GM19351 (cell line): ENCODE measurements around the gene CA9.

Source experiments
- ATAC-seq: cut with Tn5 transposase; IDR thresholded peaks from one replicate; pipeline ENCODE4 v1.9.1; 2021; ENCODE audit warnings: mild to moderate bottlenecking, moderate library complexity; ENCODE audit not compliant: unreplicated experiment

The CA9 gene

DNA sequence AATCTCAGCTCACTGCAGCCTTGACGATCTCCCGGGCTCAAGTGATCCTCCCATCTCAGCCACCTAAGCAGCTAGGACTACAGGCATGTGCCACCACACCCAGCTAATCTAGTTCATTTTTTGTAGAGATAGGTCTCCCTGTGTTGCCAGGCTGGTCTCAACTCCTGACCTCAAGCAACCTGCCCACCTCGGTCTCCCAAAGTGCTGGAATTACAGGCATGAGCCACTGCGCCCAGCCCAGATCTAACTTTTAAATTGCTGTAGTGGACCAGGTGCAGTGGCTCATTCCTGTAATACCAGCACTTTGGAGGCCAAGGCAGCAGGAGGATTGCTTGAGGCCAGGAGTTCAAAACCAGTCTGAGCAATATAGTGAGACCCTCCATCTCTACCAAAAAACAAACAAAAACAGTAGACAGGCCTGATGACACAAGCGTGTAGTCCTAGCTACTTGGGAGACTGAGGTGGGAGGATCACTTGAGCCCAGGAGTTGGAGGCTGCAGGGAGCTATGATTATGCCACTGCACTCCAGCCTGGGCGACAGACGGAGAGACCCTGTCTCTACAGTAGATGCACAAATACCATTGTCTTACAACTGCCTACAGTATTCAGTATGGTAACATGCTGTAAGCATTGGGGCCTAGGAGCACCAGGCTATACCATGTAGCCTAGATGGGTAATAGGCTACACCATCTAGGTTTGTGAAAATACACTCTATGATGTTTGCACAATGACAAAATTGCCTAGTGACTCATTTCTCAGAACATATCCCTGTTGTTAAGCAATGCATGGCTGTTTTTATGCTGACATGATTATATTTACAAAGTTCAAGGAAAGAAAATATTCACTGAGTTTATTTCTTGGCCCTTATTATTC lies 21.5 kb upstream of the CA9 start:
- ATAC-seq = no peak

DNA sequence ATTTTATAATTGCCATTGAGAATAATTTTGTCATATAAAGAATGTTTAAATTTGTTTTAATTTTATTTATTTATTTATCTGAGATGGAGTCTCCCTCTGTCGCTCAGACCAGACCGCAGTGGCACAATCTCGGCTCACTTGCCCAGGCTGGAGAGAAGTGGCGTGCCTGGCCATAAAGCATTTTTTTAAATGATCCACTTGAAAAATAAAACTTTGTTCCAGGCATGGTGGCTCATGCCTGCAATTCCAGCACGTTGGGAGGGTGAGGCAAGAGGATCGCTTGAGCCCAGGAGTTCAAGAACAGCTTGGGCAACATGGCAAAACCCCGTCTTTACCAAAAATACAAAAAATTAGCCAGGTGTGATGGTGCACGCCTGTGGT lies 20.9 kb upstream of the CA9 start:
- ATAC-seq = no peak

DNA sequence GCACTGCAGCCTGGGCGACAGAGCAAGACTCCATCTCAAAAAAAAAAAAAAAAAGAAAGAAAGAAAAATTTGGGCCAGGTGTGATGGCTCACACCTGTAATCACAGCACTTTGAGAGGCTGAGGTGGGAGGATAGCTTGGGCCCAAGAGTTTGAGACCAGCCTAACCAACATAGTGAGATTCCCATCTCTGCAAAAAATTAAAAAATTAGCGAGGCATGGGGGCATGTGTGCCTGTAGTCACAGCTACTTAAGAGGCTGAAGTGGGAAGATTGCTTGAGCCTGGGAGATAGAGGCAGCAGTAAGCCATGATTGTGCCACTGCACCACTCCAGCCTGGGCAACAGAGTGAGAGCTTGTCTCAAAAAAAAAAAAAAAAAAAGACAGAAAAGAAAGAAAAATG lies 20.1 kb upstream of the CA9 start:
- no peak for ATAC-seq

DNA sequence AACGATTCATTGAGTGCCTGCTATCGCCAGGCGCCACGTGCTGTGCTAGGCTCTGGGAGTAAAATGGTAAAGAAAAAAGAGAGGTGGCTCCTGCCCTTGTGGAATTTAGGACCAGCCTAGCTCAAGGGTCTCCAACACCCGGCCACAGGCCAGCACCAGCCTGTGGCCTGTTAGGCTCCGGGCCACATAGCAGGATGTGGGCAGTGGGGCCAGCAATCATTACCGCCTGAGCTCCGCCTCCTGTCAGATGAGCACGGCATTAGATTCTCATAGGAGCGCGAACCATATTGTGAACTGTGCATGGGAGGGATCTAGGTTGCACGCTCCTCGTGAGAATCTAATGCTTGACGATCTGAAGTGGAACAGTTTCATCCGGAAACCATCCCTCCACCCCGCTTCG lies 17.4 kb upstream of the CA9 start:
- no peak for ATAC-seq

DNA sequence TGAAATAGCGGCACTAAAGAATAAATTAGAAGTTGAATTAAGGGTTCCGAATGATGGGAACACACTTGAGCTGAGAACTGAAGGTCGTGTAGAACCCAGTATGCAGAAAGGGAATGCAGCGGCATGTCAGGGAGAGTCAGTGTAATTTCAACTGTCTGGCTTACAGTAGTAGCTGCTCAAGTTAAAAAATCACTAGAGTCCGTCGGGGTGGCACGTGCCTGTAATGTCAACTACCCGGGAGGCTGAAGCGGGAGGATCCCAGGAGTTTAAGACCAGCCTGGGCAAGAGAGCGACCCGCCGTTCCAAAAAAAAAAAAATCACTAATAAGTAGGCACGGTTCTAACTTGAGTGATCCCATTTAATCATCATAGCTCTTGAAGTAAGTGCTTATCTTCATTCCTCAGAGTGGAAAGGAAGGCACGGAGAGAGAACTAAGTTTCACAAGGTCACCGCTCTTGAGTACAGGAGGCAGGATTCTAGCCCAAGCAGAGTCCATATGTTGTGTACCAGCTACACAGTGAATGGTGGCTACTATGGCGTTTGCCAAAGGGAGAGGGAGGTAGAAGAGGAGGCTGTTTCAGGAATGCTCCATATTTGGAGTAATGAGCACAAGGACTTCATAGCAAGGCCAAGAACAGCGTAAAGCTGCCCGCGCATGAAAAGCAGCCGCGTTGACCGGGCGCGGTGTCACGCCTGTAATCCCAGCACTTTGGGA lies 16.7 kb upstream of the CA9 start:
- ATAC-seq = no peak

DNA sequence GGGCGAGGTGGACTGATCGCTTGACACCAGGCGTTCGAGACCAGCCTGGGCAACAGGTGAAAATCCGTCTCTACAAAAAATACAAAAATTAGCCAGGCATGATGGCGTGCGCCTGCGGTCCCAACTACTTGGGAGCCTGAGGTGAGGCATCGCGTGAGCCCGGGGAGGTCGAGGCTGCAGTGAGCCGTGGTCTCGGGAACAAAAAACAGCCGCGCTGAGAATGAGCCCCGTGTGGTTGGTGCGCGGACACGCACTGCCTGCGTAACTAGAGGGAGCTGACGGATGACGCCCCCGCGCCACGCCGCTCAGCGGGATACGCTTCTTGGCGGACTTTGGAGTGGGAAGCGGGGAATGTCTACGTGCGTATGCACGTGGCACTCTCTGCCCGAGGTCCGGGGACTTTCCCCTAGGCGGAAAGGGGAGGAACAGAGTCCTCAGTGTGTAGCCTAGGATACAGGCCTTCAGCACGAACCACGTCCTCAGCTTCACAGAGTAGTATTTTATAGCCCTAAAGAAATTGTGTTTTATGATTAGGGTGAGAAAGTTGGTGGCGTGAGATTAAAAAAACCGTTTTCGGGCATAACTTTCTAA lies 16.1 kb upstream of the CA9 start, which contains the start of gene RMRP:
RMRP (minus strand) TSS at position 474 of the 591 bp plus-strand sequence.
- ATAC-seq = peak; percentile 82

DNA sequence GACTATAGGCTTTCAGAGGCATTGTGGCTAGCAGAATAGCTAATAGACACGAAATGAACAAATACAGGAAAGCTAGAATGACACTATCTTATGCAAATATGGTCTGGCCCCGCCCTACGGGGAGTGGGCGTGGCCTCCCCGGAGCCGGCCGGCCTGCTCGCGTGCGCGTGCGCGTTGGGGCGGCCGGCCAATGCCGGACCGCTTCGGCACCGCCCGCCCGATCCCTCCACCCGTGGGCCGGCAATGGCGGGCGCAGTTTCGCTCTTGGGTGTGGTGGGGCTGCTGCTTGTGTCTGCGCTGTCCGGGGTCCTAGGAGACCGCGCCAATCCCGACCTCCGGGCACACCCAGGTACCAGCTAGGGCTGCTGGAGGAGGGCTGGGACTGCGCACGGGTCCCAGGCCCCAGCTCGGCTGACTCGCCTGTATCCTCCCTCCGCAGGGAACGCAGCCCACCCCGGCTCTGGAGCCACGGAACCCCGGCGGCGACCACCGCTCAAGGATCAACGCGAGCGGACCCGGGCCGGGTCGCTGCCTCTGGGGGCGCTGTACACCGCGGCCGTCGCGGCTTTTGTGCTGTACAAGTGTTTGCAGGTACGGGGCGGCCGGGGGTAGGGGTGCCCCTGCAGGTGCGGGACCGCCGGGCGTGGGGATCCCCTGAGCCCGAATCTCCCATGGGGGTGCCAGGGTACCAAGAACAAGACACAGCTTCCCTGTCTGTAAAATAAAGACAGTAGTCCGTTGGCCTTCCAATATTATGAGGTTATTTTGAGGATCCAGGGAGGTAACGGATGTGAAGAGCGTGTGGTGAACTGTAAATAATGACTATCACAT lies 15.4 kb upstream of the CA9 start, which contains the start of gene CCDC107:
CCDC107 (plus strand) TSS at position 156 of the 831 bp plus-strand sequence; CDS start at position 244, 88 bp downstream.
- ATAC-seq = peak; percentile 64

DNA sequence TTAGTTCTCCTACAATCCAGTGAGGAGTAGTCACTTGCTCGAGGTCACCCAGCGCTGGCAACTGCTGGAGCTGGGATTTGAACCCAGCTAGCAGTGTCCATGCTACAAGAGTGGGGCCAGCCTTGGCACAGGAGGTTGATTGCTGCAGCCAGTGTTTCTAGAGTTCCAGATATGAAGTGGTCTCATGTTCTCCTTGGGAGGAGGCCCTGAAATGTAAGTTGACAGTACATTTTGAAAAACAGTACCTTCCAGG lies 14.8 kb upstream of the CA9 start:
- no peak for ATAC-seq

DNA sequence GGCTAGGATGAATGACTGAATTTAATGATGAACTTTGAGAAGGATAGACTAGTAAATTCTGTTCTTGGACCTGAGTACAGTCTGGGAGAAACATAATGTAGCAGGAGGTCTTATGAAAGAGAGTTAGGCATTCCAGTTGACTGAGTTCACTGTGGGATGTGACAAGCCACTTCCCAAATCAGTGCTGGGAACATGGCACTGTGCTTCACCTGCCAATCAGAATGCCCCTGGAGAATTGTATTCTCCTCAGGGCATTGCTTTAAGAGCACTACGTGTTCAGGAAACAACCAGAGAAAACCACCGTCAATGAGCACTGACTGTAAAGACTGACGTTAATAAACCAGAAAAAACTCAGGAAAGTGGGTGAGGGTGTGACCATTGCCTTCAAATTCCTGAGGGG lies 14.4 kb upstream of the CA9 start:
- no peak for ATAC-seq

DNA sequence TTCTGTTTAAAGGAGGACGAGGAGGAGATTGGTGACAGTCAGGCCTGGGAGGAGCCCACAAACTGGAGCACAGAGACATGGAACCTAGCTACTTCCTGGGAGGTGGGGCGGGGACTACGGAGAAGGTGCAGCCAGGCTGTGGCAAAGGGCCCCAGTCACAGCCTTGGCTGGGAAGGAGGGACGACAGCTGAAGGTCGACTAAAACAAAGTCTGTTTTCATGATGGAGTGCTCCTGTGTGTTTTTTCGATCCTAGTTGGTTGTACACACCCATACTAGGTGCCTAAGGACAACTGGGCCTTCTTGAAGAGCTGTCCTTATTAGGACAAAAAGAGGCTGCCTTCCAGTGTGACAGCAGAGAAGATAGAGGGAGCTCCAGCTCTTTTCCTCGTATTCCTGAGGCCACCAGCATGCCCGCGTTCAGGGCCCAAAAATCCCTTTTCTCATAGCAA lies 12.7 kb upstream of the CA9 start:
- ATAC-seq = no peak

DNA sequence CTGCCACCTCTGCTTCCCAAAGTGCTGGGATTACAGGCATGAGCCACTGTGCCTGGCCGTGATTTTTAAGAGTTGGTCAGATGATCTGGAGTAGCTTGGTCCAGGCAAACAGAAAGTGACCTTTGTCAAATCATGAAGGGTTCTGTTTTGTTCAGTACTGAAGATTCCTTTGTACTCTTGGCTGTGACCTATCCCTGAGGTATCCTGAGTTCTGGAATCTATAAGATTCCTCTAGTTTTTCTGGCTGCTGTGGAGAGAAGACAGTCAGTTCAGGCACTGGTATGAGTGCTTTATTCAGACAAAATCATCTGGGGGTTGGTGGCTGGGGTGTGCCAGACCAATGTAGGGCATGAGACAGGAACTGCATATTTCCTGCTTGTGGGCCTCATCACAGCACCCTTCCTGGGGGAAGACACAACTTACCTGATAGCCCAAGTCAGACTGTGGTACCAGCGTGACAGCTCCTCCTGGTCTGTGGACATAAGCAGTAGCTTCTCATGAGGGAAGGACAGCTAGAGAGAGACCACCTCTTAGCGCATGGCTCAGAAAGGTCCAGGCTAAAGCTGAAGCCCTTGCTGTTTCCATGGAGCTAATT lies 11.9 kb upstream of the CA9 start:
- no peak for ATAC-seq

DNA sequence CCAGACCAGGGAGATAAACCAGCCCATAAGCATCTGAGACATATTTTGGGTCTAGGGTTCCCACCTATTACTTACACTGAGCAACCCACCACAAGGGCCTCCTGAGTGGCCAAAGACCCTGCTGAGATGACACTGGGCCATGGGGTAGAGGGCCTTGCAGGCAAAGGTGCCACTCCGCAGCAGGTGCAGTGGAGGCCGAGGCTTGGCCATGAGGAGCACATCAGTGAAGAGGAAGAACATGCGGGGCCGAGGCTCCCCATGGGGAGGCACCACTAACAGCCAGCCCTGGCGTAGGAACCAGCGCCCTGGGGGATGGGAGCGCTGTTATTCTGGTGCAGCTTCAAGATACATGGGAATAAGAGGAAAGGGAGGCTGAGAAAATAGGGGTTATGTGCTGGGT lies 11.3 kb upstream of the CA9 start:
- ATAC-seq = no peak

DNA sequence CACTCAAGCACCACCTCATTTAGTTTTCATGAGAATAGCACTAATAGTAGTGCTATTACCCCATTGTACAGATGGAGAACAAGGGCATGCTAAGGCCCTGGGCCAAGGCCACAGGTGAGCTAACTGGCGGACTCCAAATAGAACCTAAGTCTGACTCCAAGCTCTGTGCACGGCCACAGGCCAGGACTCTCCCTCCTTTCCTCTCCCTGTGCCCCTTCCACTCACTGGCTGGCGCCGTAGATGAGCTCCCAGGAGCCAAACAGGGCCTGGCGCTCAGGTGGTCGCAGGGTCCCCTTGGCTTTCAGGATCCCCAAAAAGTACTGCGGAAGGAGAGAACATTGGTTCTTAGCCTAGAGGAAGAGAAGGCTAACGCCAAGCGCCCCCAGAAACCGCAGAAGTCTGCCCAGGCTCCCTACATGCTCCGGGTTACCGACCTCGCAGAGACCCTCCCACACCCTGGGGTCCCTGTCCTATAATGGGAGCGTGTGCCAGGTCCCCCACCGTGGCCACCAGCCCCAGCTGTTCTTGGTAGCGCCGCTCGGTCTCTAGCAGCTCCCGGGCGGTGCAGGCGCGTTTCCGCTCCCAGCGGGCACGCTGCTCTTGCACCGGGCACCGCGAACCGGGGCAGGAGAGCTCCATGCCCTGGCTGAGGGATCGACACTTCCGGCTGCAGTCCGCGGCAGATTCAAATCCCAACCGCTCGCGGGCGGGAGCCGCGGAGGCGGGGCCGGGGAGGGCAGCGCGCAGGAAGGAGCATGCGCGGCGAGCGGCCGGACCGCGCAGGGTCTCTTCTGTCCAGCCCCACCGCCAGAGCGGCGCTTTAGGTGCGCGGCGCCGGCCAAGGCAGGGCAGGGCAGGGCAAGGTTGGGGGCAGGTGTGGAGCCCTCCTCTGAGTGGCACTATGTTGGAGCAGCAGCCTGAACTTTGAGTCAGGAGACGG lies 8.9 kb upstream of the CA9 start, which contains the start of gene ARHGEF39:
ARHGEF39 (minus strand) TSS at position 665 of the 940 bp plus-strand sequence; CDS start at position 639, 26 bp downstream.
- ATAC-seq = peak; percentile 81

DNA sequence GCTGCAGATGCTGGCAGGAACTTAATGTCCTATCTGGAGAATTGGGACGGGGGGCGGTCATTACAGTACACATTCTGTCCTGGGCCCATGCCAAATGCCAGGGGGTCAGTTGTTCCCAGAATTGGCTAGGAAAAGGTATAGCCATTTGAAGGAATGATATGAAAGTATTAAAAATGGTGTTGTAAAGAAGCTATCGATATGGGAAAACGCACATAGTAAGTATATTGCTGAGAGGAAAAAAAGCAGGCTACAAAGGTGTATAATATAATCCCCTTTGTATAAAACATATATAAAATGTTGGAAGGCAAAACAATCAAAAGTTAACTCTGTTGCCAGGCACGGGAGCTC lies 8.3 kb upstream of the CA9 start:
- ATAC-seq = no peak

DNA sequence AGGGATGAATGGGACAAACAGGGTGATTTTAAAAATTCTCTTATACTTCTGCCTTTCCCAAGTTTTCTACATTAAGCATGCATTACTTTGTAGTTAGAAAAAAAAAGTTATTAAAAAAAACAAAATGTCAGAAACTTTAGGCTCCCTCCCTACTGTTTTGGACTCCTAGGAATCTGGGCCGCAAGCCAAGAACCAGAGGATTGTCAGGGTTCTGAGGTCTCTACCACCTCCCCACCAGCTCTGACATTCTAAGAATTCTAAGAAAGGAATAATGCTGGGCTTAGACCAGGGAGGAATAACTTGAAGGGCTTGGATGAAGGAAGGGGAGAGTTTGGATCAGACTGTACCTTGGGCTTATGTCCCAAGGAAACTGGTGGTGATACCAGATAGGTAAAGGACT lies 7.7 kb upstream of the CA9 start:
- no peak for ATAC-seq

DNA sequence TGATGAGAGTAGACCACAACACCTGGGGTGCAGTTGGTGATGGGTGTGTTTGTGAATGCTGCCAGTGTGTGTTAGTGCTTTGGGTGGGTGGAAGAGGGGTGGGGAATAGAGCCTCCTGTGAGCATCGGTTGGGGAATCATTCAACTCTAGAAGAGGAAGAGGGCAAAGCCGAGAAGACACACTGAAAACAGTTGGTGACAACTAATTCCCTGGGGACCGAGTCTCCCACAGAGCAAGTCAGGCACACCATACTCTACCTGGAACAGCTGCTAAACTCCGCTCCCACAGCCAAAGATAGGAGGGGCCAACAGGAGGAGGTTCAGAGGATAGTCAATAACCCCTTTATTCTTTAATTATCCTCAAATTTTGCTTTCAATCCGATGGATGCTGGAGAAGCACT lies 7.2 kb upstream of the CA9 start:
- ATAC-seq = no peak

DNA sequence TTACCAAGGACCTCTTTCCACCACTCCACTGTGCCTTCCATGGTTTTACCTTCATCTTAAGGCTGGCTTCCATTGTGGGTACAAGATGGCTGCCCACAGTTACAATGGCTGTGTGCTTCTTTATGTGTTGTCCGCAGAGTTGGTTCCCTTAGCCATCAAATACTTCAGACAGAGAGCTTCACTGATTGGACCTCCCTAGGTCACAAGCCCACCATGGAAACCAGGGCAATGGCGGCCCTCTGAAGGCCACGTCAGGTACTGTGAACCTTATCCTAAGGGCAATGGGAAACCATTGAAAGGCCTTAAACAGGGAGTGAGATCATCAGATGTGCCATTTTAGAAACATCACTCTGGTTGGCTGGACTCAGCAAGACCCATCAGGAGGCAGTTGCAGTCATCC lies 5.8 kb upstream of the CA9 start:
- ATAC-seq = no peak

DNA sequence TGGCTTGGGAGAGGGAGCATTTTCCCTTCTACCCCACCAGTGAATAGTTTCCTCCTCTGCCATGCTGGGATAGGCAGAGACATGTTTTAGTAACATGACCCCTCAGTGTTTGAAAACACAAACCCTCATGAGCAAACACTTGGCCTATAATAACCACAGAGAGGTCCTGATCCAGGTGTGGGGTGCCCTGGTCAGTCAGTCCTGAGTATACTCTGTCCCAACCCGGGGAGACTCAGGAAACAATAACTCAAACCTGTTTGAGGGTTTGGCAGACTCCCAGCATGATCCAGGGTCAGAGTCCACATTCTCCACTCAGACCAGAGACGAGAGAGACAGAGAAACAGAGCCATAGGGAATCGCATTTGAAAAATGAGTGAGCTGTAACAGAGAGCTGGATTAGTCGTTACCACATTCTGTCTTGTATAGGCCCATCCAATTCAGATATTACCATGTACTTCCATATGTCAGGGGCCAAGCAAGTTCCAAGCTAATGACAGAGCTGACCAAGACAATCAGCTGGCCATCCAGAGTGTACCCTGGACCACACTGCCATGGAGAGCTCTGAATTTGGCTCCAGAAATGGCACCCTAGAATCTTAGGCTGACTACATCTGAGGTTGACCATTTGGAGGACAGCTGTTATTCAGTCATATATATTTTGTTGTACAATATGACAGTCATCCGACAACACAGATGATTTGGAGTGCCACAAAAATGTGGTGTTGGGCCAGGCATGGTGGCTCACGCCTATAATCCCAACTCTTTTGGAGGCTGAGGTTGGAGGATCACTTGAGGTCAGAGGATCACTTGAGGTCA lies 4.2 kb upstream of the CA9 start:
- ATAC-seq = no peak

DNA sequence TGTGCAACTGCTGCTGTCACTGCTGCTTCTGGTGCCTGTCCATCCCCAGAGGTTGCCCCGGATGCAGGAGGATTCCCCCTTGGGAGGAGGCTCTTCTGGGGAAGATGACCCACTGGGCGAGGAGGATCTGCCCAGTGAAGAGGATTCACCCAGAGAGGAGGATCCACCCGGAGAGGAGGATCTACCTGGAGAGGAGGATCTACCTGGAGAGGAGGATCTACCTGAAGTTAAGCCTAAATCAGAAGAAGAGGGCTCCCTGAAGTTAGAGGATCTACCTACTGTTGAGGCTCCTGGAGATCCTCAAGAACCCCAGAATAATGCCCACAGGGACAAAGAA lies 265 bp downstream of the CA9 start:
- ATAC-seq = no peak
